ES-I3 (cell line): ENCODE data around the gene APOA4.

Experiments
- H3K36me3 ChIP-seq: 2 replicates; pipeline ENCODE4 v1.6.1; 2013; ENCODE audit warnings: mild to moderate bottlenecking, low read length, control low read depth, moderate library complexity; ENCODE audit not compliant: insufficient read depth
- H3K4me1 ChIP-seq: 2 replicates; pipeline ENCODE4 v1.6.1; 2013; ENCODE audit warnings: mild to moderate bottlenecking, control low read depth, low read length; ENCODE audit not compliant: insufficient read depth
- H3K9ac ChIP-seq: 2 replicates; pipeline ENCODE4 v1.6.1; 2013; ENCODE audit warnings: low read depth, mild to moderate bottlenecking, low read length, moderate library complexity
- H3K9me3 ChIP-seq: 2 replicates; pipeline ENCODE4 v1.6.1; 2013; ENCODE audit warnings: mild to moderate bottlenecking, low read length, moderate library complexity; ENCODE audit not compliant: control insufficient read depth, insufficient read depth

The APOA4 gene

DNA sequence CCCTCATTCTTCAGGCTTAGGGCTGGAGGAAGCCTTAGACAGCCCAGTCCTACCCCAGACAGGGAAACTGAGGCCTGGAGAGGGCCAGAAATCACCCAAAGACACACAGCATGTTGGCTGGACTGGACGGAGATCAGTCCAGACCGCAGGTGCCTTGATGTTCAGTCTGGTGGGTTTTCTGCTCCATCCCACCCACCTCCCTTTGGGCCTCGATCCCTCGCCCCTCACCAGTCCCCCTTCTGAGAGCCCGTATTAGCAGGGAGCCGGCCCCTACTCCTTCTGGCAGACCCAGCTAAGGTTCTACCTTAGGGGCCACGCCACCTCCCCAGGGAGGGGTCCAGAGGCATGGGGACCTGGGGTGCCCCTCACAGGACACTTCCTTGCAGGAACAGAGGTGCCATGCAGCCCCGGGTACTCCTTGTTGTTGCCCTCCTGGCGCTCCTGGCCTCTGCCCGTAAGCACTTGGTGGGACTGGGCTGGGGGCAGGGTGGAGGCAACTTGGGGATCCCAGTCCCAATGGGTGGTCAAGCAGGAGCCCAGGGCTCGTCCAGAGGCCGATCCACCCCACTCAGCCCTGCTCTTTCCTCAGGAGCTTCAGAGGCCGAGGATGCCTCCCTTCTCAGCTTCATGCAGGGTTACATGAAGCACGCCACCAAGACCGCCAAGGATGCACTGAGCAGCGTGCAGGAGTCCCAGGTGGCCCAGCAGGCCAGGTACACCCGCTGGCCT, 7.2 kb upstream of the APOA4 start:
- no peaks in the 10 kb centered on the region for H3K36me3 ChIP-seq
- H3K9ac ChIP-seq = no peak overlapping the region

DNA sequence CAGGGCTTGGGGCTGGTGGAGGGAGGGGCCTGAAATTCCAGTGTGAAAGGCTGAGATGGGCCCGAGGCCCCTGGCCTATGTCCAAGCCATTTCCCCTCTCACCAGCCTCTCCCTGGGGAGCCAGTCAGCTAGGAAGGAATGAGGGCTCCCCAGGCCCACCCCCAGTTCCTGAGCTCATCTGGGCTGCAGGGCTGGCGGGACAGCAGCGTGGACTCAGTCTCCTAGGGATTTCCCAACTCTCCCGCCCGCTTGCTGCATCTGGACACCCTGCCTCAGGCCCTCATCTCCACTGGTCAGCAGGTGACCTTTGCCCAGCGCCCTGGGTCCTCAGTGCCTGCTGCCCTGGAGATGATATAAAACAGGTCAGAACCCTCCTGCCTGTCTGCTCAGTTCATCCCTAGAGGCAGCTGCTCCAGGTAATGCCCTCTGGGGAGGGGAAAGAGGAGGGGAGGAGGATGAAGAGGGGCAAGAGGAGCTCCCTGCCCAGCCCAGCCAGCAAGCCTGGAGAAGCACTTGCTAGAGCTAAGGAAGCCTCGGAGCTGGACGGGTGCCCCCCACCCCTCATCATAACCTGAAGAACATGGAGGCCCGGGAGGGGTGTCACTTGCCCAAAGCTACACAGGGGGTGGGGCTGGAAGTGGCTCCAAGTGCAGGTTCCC, 6.5 kb upstream of the APOA4 start, which contains the start of gene APOC3:
APOC3 (plus strand) TSS at position 383 of the 659 bp plus-strand sequence. CDS start 676 bp downstream, outside the sequence.
- H3K9ac ChIP-seq = no peak within 1 kb of the TSS
- H3K9me3 ChIP-seq = no peaks in the 10 kb centered on the region
- no peaks in the 10 kb centered on the region for H3K36me3 ChIP-seq
- H3K4me1 ChIP-seq = peaks cover 6% of the 10 kb centered on the region; the same call in 1 of the 2 replicates

More for the DNA sequence above, 7.2 kb upstream of the APOA4 start:
- no peaks in the 10 kb centered on the region for H3K9me3 ChIP-seq
- H3K4me1 ChIP-seq = peaks cover 6% of the 10 kb centered on the region; the same call in 1 of the 2 replicates

DNA sequence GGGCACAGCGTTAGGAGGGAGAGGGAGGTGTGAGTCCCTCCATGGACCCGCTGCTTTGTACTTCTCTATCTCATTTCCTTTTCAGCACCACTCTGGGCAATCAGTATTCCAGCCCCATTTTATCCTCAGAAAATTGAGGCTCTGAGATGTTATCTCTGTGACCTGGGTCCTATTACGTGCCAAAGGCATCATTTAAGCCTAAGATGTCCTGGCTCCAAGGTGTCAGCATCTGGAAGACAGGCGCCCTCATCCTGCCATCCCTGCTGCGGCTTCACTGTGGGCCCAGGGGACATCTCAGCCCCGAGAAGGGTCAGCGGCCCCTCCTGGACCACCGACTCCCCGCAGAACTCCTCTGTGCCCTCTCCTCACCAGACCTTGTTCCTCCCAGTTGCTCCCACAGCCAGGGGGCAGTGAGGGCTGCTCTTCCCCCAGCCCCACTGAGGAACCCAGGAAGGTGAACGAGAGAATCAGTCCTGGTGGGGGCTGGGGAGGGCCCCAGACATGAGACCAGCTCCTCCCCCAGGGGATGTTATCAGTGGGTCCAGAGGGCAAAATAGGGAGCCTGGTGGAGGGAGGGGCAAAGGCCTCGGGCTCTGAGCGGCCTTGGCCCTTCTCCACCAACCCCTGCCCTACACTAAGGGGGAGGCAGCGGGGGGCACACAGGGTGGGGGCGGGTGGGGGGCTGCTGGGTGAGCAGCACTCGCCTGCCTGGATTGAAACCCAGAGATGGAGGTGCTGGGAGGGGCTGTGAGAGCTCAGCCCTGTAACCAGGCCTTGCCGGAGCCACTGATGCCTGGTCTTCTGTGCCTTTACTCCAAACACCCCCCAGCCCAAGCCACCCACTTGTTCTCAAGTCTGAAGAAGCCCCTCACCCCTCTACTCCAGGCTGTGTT, 5.8 kb upstream of the APOA4 start:
- Histone ChIP-seq H3K9ac (no peak overlapping the region), H3K9me3 (no peaks in the 10 kb centered on the region), H3K4me1 (peaks cover 6% of the 10 kb centered on the region; the same call in 1 of the 2 replicates), H3K36me3 (no peaks in the 10 kb centered on the region)

DNA sequence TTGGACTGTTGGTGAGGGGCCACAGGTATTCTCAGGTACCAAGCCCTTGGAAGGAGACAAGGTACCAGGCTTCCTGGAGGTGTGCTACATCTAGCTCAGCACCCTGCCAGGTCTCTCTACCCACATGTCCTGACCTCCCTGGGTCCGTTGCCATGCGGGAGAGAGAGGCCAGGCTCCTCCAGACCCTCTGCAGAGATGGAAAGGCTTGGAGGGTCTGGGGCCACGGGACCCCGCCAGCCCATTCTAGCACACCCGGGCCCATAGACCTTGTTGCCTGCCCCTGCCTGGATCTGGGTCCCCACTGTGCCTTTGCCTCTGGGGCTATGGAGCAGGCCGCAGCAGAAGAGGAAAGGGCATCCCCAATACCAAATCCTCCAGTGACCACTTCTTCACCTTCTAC, 4.4 kb upstream of the APOA4 start:
- H3K9me3 ChIP-seq = no peaks in the 10 kb centered on the region
- peaks cover 6% of the 10 kb centered on the region; the same call in 1 of the 2 replicates for H3K4me1 ChIP-seq
- no peaks in the 10 kb centered on the region for H3K36me3 ChIP-seq
- H3K9ac ChIP-seq = no peak overlapping the region

DNA sequence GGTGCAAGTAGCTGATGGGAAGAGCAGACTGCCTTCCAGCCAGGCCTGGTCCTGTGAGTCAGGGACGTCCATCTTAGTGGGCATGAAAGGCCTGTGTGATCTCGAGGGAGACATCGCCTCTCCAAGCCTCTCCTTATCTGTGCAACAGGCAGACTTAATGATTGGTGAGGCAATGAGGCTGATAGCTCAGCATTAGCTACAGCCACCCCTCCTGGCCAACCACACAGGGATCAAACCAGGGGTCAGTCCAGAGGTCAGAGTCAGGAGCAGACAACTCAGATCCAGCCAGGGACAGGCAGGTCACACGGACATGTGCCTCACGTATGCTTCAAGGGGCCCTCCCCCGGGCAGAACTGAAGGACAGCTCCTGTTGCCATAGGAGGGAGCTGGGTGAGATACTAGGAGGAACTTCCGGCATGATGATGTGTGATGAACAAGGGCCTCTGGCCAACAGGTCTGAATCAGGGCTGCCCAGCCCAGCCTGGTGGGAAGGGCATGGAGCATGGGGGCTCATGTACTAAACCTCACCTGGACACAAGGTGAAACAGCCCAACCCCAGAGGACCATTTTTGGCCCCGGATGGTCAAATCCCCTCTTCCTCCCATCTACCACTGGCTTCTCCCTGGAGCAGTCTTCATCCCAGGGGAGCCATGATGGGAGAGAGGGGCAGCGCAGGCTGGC, 3.8 kb upstream of the APOA4 start:
- no peak overlapping the region for H3K9ac ChIP-seq
- no peaks in the 10 kb centered on the region for H3K9me3 ChIP-seq
- H3K4me1 ChIP-seq = peaks cover 6% of the 10 kb centered on the region; the same call in 1 of the 2 replicates
- no peaks in the 10 kb centered on the region for H3K36me3 ChIP-seq

DNA sequence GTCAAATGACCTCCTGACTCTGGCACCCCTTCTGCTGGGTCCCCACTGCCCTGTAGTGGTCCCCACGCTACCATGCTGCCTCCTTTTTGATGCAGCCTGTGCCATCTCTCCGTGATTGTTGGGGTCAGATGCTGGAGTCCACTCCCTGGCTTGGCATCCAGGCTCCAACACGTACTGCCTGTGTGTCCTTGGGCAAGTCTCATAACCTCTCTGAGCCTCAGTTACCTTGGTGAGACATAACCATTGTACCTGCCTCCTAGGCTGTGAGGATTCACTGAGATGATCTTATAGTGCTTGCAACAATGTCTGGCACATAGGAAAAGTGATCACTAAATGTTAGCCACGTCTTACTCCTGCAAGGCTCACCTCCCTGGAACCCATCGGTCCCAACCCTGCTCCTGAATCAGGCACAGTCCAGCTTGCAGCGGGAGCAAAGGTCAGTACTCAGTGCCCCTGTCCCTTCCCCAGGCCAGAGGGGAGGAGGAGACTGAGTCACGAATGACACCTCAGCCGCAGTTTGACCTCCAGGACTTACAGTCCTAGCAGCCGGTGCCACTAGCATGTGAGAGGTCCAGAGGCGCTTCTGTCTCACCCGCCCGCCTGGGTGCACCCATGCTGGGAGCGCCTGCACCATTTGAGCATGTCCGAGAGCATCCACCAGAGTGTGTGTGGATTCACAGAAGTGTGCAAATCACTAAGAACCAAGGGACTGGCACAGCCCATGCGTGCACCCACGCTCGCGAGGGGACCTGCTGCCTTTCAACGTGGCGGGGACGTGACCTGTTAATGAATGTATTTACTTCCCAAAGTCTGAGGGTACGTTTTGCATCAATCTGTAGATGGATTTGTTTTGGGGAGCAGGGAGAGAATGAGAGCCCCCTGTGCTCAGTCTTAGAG, 3.0 kb upstream of the APOA4 start:
- H3K36me3 ChIP-seq = no peaks in the 10 kb centered on the region
- H3K9me3 ChIP-seq = no peaks in the 10 kb centered on the region
- H3K4me1 ChIP-seq = peaks cover 6% of the 10 kb centered on the region; the same call in 1 of the 2 replicates
- no peak overlapping the region for H3K9ac ChIP-seq

DNA sequence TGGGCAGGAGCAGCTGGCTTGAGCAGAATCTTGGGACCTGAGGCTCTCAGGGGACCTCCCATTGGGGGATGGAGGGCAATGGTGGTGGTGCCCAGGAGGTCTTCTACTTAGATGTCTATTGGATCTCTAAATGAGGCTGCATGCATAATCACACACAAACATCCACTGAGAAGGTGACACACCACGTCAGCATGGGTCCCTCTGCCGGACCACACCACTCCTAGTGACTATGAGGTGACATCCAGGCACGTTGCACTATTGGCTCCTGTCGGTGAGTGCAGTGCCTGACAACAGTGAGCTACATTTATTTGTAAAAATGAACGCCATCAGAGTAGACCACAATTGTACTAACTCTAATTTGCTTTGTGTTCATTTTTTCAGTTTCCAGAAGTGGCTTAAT, 2.3 kb upstream of the APOA4 start:
- Histone ChIP-seq H3K9me3 (no peaks in the 10 kb centered on the region), H3K4me1 (peaks cover 6% of the 10 kb centered on the region; the same call in 1 of the 2 replicates), H3K9ac (no peak overlapping the region), H3K36me3 (no peaks in the 10 kb centered on the region)

DNA sequence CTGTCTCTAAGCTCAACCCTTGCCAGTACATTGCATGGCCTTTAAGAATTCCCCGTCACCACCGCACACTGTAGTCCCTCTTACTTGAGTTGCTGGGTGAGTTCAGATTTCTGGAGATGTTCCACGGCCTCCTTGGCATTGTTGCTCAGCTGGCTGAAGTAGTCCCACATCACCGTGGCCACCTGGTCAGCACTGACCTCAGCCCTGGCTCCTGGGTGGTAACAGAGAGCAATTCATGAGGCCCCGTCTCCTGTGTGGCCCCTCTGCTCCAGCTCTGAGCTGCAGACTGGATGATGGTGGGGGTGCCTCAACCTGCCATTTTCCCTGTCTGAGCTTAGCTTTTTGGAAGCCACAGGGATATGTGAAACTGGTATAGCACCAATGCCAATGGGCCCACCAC, 529 bp downstream of the APOA4 start:
- H3K4me1 ChIP-seq = no peaks in the 10 kb centered on the region
- no peak overlapping the region for H3K9ac ChIP-seq
- H3K9me3 ChIP-seq = no peaks in the 10 kb centered on the region
- no peaks in the 10 kb centered on the region for H3K36me3 ChIP-seq

DNA sequence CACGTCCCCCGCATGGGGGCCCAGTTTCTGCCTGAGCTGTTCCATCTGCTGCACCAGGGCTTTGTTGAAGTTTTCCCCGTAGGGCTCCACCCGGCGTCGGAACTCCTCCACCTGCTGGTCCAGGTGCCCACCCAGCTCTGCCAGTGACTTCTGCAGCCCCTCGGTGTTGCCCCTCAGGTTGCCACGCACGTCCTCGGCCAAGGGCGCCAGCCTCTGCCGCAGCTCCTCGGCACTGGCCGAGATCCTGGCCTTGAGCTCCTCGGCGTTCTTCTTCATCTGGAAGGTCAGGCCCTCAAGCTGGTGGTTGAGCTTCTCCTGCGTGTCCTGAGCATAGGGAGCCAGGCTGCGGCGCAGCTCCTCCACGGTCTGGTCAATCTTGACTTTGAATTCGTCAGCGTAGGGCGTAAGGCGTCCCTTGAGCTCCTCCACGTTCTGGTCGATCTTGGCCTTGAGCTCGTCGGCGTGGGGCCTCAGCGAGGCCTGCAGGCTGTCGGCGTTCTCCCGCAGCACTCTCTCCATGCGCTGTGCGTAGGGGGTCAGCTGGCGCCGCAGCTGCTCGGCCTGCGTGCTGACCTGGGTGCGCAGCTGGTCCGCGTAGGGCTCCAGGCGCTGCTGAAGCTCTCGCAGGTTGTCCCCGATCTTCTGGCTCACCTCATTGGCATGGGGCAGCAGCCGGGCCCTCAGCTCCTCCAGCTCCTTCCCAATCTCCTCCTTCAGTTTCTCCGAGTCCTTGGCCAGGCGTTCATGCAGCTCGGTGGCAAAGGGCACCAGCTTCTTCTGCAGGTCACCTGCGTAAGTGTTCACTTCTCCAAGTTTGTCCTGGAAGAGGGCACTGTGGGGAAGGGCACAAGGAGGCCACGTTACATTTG, 1.8 kb downstream of the APOA4 start:
- Histone ChIP-seq H3K9me3 (no peaks in the 10 kb centered on the region), H3K9ac (no peak overlapping the region), H3K4me1 (no peaks in the 10 kb centered on the region), H3K36me3 (no peaks in the 10 kb centered on the region)

DNA sequence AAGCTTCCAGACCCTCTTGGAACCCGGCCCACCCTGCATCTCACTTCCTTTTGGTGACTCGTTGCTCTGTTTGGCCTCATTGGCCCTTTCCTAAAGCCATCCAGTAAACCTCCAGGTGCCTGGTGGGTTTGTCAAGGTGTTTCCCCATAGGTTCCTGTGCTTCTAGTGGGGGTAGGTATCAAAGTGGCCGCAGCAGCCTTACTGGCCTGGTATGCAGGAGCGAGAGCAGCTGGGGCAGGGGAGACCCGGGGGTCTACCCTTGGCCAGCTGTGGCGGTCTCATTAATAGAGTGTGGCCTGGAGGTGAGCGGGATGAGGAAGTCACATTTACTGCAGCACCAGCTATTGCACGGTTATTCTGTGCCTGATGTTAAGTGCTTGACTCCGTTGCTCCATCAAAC, 4.1 kb downstream of the APOA4 start:
- Histone ChIP-seq H3K9ac (no peak overlapping the region), H3K9me3 (no peaks in the 10 kb centered on the region), H3K36me3 (no peaks in the 10 kb centered on the region), H3K4me1 (no peaks in the 10 kb centered on the region)

DNA sequence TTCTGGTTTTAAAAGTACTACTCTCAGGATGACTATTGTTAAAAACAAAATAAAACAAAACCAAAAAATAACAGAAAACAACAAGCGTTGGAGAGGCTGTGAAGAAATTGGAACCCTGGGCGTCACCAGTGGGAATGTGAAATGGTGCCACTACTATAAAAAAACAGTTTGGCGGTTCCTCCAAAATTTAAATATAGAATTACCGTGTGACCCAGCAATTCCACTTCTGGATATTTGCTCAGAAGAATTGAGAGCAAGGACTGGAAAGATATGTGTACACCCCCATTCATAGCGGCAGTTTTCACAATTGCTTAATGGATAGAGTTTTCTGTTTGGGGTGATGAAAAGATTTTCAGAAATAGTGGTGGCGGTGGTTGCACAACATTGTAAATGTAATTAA, 8.6 kb downstream of the APOA4 start:
- Histone ChIP-seq H3K9ac (no peak overlapping the region), H3K9me3 (no peaks in the 10 kb centered on the region), H3K36me3 (no peaks in the 10 kb centered on the region), H3K4me1 (no peaks in the 10 kb centered on the region)

DNA sequence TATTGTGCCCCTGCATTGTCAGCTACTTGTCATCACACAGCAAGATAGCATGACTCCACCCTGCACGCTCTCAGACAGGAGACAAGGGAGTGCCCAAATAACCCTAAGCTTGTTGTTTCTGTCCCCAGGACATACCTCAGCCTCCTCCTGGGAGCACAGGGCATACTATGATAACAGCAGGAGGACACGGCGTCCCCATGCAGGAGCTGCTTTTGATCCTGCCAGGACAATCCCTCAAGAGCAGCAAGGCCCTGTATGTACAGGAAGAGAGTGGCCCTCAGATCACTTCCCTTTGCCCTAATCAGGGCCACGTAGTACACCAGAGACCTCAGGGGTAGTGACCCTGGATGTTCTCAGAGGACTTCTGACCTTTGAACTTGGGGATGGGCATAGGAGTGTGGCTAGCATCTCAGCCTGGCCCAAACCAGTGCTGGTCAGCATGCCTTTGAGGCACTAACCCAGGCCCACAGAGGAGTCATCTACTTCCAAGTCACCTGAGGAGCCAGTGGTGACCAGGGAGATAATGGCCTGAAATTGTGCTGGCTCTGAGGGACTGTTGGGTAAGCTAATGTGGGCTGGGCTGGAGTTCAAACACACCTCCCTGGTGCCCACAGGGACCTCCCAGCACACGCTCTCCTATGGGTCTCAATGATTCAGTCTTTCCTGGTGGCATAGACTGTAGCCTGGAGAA, 9.2 kb downstream of the APOA4 start:
- Histone ChIP-seq H3K4me1 (no peaks in the 10 kb centered on the region), H3K9ac (no peak overlapping the region), H3K36me3 (no peaks in the 10 kb centered on the region)

More for the DNA sequence above, 9.2 kb downstream of the APOA4 start:
- H3K9me3 ChIP-seq = no peaks in the 10 kb centered on the region
